ENCODE results near the gene DRICH1.
"Not testable (repeated sequence)": the region's sequence is repeated elsewhere in the genome, so short reads cannot be mapped to it uniquely, and the experiment has no call there.

Gene DRICH1, protein sequence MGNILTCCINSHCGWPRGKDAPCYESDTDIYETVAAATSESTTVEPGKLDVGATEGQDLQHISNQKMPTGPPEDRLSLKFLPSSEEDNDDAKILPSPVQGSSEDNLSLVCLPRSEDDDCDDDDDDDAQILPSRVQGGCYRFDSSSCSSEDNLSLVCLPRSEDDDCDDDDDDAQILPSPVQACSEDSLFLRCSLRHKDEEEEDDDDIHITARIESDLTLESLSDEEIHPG

DNA sequence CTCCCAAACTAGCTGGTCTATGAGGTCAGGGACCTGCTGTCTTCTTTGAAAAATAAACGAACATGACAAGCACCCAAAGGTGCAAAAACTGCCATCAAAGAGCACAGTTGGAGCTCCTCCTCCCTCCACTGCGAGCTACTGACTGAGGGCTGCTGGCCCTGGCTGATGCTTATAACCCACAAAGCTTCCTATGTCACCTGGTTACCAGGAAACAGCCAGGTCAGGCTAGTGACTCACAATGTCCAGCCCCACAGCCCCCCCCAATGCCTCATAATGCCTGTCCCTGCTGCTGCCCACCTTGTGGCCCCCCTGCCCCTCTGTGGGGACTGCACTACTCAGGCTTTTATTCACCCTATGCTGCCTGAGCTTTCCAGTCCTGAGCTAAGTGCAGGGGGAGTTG, at the start of gene DRICH1:
TSS of gene DRICH1 (minus strand) at position 144 of the 400 bp plus-strand sequence. CDS start 298 bp downstream, outside the sequence.
- DNase-seq, result no peak

DNA sequence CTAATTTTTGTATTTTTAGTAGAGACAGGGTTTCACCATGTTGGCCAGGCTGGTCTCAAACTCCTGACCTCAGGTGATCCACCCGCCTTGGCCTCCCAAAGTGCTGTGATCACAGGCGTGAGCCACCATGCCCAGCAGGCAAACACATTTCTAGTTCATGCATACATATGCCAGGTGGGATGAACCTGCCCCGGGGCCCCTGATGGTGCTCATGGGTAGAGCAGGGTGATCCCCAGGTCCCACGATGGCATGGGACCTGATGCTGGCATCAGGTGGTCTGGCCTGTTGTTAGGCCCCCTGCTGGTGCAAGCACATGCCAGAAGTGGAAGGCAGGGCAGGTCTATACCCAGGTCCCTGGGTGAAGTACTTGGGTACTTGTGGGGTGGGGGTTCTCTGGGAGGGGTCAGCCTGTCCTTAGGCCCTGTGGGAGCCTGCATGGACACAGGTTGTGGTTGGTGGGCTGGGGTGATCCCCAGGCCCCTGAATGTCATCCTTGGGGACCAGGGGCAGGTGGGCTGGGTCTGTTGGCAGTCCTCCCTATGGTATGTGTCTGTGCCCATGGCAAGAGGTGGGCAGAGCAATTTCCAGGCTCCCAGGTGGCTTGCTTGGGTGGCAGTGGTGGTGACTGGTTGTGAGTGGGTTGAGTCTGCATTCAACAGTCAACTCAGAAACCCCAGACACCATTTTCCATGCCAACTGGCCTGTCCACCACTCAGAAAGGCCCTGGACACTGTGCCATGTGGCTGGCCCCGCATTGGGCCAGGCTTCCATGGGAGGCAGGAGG, 49.1 kb upstream of the DRICH1 start:
- no peak for DNase-seq

DNA sequence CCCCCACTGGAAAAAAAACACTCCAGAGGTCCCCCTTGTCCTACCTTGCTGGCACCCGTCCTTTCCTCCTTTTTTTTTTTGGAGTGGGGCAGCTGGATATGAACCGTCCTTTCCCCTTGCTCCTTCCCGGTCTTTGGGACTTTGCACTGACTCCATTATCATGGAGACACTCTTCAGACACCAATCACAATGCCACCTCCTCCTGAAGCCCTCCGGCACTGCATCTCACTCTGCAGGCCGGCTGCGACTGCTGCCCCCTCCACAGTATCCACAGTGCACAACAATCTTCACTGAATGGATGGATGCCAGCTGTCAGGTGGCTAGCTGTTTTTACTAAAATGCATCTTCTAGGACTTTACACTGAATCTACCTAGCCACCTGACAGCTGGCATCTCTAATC, 46.0 kb upstream of the DRICH1 start:
- DNase-seq, result no peak

DNA sequence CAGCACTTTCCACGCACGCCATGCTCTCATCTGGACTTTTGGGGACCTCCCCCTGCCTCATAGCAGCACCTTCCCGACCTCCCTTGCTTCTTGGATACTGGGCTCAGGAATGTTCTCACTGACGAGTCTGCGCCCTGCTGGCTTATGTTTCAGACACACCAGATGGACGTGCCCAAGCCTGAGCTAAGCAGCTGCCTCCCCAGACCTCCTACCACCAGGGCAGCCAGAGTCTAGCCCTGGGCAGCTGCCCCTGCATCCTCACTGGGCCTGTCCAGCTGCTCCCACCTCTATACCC, 45.5 kb upstream of the DRICH1 start:
- no peak for DNase-seq

DNA sequence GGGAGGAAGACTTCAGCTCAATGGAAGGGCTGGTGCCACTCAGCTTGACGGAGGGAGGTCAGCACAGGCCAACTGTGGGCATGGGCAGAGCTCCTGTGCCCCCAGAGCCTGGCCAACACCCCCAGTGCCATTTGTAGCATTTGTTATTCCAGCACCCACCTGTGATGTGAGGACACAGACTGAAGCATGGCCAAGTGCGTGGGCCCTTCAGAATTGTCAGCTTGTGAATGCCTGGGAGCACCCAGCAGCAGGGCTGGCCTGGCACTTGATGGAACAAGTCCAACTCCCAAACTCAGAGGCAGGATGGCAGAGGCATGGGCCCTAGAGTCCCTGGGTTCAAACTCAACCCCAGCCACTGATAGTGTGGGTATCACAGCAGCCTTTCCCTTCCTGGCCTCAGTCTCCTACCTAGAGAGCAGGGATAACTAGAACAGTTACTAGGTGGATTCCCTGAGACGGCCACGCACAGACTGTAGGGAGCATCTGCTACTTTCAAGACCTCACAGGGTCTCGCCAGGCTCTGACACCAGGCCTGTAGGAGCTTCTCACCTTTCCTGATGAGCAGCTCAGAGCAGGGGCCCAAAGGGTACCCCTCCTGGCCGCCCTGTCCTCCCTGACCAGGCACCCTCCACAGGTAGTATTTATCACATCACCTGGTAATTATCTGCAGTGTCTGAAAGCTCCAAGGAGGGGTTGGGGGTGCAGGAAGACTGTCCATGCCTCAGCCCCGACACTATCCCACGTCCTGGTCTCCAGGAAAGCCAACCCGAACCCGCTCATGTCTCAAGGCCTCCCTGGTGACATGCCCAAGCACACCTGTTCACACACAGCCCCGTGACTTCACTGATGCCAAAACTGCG, 45.0 kb upstream of the DRICH1 start:
- DNase-seq, result not testable (repeated sequence)

DNA sequence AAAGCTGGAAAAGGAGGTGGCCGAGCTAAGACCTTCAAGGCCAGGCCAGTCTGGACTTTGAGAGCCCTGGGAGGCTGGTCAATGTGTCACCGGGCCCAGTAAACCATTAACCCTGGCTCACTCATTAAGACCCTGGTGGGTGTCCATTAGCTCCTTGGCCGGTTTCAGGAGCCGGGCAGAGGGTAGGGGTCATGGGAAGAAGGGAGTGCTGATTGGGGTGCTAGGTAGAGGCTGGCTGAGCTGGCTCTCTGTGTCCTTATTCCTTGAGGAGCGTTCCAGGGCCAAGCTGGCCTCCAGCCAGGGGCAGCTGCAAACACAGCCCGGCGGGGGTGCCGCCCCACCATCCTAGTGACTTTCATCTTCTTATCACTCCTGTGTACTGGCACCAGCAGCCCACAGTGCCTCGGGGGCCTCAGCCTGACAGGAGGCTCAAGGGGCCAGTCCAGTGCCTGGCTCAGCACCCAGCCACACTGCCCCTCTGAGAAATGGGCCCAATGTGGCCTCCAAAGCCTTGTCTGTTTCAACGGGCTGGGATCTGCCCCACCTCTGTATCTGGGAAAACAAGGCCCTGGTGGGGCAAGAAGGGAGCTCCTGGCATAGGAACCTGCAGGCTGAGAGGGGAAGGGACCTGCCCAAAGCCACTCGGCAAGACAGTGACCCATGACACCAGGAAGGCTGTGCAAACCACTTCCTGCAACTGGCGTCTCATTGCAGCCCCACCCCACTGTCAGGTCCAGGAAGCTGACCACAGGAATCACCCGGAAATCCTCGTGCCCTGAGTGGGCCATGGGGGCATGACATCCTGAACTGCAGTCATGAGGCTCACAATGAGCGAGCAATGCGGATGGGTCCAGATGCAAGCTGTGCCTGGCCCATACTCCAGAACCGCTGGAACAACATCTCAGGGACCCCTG, 43.6 kb upstream of the DRICH1 start:
- DNase-seq, result no peak

DNA sequence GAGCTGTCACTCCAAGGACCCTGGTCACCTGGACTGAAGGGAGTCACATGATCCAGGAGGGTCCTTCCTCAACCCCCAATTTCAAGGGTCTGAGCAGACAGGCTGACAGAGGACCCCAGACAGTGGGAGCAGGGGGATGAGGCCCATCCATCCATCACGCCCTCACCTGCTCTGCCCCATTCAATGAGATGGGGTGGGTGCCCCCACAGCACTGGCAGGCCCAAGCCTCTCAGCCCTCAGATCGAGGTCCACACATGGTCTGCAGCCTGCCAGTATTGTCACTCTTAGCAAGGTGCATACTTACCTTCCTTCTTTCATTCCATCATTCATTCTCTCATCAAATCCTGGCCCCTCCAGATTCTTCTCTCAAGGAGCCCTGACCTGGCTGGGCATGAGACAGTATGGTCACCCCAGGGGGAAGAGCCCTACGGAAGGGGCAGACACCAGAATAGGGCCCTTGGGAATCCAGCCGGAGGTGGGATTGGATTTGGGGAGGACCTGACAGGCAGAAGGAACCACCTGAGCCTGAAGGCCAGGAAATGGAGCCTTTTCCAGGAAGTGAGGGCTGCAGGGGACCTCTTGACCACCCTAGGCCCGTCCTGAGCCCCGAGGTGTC, 42.9 kb upstream of the DRICH1 start:
- DNase-seq, result not testable (repeated sequence)

DNA sequence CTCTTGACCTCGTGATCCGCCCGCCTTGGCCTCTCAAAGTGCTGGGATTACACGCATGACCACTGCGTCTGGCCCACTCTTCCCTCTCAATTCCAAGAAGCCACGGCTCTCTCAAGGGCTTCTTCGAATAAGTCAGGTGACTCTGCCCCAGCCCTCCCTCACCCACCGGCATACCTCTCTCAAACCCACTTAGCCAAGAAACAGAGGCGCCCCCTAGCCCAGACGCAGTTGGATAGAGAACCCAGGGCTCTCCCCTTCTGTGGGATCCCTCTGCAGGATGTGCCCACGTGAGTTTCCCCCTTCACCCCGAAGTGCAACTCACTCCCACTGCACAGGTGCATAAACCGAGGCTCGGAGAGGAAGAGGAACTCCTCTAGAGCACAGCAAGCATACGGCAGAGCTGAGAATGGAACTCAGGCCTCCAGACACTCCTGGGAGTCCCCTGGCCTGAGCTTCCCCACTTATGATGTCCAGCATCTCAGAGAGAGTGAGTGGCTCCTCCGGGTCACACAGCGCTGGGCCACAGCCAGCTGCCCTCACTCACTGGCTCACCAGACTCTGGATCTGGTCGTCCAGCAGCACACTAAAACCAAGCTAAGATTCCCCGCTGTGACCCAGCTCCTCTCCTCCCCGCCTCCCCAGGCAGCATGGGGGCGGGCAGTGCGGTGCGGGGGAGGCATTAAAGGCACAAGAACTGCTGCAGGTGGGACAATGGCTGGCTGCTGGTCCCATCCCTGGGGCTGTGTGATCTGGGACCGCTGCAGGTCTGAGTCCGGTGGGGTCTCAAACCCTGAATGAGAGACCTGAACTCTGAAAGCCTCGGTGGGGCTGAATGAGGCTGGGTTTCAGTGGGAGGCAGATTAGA, 41.9 kb upstream of the DRICH1 start:
- no peak for DNase-seq

DNA sequence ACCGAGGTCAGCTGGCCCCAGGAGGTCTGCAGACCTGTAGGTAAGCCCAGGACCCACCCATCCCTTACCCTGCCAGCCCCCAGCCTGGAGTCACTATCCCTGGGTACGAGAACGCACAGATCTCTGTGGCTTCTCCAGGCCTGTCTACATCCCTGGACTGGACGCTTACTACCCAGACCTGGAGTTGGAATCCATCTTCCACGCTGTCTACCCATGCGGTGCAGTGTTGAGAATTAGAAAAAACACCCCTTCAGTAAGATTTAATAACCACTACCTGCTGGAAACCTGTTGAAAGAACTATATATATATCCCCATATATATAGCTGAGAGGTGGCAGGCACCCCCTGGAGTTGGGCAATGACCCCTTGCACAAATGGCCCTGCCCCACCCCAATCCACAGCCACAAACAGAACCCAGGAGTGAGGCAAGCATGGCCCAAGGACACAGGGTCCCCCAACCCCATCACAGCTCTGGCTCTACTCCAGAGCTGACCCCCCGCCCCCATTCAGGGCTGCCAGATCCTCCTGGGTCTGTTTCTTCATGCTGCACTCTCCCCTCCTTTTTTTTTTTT, 41.0 kb upstream of the DRICH1 start:
- DNase-seq, result no peak

DNA sequence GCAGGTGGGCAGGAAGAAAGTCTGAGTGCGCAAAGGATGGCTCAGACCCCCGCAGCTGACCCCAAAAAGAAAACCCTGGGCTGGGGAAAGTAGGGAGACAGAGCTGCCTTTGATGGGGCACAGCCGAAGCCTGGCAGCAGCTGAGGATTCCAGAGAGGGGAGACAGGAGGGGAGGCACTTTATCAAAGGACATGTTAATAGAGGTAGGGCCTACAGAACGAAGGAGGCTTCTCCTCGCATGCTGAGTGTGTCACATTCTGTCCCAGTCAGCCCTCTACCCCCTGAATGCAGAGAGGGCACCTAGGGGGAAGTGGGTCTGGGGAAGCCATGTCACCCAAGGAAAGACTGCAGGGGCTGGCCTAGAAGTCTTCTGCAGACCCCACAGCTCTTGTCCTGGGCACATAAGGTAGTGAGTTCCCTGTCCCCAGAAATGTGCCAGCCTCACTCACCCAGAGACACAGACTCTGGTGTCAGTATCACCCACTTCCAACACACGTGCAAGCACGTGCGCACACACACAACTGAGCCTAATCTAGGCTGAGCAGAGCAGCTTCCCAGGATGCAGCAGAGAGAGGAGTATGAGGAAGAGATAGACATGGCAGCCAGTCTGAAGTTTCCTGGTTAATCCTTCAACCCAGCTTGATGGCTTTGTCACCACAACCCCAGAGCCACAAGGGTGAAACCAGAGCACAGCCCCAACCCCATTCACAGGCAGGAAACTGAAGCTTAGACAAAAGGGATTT, 40.4 kb upstream of the DRICH1 start:
- not testable (repeated sequence) for DNase-seq

DNA sequence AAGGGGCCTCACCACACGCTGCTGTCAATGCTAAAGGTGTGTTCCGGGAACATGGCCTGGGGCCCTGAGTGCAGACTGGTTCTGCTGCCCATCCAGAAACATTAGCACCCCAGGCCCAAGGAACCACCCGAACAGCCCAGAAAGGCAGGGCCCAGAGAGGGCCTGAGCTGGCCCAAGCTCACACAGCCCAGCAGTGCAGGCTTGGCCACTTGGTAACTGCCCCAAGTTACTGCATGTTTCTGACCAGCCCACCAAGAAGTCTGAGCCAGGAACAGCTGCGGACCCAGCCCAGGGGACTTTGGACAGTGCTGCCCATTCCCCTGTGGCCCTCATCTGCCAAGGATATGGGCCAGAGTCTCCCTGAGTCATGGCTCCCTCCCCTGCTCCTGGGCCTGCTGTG, 39.3 kb upstream of the DRICH1 start:
- DNase-seq, result not testable (repeated sequence)

DNA sequence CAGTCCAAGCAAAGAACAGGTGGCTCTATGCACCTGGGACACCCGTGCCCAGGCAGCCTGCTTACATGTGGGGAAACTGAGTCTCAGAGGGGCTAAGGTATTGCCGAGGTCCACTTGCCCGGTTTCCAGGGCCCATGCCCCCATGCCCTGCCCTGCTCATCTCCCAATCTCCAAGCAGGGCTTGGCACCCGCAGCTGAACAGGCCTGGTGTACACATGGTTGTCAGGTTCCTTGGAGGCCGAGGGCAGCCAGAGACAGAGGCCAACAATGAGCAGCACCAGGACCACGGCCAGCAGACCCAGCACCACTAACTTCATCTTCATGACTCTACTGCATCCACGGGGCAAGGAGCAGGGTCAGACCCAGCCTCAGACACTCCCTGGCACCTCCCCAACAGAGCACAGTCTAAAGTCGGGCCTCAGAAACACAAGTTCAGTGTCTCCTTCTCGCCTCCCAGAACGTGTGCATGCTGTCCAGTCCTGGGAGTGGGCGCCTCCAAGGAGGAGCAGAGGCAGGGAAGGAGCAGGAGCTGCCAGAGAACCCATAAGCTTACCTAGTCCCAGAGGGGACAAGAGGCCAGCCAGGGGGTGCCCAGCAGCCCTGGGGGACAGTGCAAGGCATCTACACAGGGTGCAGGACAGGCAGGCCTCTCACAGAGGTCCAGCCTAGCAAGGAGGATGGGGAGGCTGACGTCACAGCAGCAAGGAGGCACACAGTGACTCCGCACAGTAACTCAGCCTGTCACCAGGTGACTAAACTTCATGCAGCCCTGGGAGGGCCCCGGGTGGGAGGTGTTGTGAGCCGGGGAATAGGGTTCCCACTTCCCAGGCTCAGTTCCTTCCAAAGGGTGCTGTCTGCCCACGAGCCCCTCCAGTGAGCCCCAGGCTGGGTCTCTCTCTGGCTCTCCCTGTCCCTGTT, 38.5 kb upstream of the DRICH1 start:
- DNase-seq, result no peak

DNA sequence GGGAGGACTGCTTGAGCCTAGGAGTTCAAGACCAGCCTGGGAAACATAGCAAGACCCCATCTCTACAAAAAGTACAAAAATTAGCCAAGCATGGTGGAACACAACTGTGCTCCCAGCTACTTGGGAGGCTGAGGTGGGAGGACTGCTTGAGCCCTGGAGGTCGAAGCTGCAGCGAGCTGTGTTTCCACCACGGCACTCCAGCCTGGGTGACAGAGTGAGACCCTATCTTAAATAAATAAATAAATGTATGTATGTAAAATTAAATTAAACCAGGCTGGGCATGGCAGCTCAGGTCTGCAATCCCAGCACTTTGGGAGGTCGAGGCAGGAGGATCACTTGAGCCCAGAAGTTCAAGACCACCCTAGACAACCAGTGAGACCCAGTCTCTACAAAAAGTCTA, 28.3 kb upstream of the DRICH1 start:
- not testable (repeated sequence) for DNase-seq

DNA sequence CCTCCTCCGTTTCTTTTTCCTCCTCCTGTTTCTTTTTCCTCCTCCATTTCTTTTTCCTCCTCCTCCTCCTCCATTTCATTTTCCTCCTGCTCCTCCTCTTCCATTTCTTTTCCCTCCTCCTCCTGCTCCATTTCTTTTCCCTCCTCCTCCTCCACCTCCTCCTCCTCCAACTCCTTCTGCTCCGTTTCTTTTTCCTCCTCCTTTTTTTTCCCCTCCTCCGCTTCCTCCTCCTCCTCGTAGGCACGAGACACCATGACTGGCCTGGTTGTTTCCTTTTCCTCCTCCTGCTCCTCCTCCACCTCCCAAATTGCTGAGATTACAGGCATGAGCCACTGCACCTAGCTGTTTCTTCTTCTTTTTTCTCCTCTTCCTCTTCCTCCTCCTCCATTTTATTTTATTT, 25.6 kb upstream of the DRICH1 start:
- no peak for DNase-seq

DNA sequence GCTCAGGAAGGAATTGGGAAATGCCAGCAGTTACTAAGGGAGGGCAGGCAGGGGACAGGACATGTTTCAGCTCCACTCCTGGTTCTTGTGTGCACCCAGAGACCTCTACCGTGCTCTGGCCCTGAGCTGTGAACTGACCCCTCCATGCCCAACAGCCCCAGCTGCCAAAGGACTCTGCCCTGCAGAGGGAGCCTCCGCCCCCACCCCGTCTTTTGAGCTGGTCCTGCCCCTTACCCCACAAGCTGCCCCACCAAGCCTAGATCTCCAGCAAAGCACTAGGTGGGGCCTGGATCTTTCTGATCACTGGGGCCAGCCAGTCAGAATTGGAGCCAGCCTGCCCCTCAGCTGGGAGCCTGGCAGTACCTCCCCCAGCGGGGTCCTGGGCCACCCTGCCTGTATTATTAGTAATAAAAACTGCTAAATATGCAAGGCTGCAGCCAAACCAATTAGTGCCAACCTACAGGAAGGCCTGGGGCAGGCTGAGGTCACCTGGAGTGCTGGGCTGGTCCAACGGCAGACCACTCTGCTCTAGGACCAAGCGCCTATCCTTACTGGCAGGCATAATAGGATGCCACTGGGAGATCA, 23.9 kb upstream of the DRICH1 start:
- DNase-seq, result no peak

DNA sequence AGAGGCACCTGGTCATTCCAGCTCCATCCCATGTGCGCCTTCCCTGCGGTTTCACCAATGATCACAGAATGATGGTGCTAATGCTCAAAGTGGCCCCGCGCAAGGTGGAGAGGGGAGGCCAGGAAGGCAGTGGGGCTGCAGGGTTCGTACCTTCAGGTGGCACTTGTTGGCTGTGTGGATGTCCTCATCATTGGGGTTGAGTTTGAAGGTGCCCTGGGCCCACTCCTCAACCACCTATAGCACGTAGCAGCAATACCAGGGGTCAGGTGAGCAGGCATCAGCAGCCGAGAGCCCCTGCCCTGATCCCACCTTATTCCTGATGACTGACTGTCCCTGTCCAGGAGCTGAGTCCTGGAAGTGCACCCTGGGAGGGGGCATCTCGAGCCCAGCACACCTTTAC, 20.6 kb upstream of the DRICH1 start:
- DNase-seq, result no peak

DNA sequence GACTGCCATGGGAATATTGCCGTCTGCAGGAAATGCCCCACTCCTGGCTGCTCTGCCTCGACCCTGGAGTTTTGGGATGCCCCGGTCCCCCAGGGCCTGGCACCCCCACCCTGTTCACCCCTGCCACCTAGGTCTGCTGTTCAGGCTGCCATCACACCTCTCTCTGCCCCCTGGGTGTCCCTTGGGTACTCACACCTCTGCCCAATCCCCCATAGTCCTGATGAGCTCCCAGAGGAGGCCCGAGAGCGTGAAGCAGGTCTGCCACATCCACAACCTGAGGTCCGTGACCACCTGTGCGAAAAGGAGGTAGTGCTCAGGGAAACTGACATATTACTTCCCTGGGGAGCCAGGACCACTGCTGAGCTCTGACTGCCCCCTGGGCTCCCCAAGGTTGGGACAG, 20.2 kb upstream of the DRICH1 start:
- DNase-seq, result no peak

DNA sequence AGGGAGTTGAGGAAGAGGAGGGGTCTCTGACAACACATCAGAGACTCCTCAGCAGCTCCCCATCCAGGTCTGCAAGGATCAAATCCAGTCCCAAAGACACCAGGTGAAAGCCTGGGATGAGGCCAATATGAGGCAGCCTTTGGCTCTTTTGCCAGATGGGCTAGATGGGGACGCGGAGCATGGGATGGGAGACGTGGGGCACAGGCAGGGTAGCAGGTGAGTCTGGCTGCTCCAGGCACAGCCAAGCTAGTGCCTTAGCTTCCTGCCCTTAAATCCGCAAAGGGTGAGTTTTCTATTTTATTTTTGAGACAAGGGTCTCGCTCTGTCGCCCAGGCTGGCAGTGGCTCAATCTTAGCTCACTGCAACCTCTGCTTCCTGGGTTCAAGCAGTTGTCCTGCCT, 19.6 kb upstream of the DRICH1 start:
- DNase-seq, result no peak

DNA sequence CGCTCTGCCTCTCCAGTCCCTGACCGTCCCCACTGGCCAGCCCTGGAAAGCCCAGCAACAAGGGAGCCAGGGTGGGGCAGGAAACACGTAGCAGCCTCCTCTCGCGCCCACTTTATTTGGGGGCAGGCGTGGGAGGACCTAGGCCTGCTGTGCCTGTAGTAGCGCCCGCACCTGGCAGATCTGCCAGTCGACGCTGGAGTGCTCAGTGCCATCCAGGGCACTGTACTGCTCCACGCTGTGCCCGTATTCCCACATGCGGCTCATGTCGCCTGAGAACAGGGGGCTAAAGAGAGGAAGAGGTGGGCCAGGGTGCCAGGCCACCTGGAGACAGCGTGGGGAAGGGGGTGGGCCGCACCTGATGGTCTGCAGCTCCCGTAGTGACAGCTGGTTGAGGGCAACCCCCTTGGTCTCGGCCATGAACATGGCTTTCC, 17.0 kb upstream of the DRICH1 start:
- DNase-seq, result no peak
